Limb (tissue), 2 donors: ENCODE results near the gene MLLT3.

Experiments
- DNase-seq, 2 donors: peaks; one replicate each; pipeline ENCODE4 v3.0.0-alpha.2; 2016; ENCODE audit errors: extremely low spot score in 2 of 2

The MLLT3 gene

DNA sequence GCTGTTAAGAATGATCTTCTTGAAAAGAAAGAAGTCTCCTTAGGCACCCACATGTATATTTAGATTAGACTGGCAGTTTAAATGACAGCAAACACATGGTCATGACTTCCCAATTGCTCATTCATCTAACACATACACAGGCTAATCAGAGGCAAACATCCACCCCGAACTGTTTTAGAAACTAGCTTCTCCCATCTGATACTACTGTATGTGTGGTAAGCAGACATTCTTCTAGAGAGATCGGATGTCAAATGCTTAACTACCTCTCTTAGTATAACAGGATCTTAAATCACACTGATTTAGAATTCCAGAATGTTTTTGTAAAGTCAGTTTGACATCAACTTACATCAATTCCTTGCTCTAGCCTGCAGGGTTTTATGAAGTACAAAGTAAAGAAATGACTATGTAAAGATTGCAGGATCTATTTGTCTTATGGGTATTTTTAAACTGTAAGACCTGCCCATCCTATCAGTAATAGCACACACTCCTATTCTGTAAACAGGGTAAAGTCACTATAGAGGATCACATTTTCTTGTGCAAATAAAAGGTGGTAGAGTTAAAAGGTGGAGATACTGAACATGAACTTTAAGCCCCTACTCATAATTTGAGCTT, 239.7 kb downstream of the MLLT3 start:
- peak in 1 of 2 donors; percentile 13 for DNase-seq

DNA sequence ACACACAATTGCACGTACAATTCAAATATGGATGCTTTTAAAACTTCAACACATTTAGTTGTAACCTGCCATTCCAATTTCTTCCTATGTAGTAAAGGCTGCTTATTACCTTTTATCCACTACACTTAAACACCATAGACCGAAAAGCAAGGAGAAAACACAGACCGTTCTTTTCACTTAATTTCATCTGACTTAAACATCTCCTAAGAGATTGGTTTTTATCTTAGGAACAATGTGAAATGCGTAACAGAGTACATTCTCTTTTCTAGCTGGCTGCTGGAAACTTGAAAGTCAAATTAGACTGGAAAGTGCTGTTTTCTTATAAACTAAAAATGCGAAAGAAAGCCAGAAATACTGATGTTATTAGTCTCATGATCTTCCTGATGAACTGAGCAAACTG, 241.8 kb downstream of the MLLT3 start:
- DNase-seq = no peak

DNA sequence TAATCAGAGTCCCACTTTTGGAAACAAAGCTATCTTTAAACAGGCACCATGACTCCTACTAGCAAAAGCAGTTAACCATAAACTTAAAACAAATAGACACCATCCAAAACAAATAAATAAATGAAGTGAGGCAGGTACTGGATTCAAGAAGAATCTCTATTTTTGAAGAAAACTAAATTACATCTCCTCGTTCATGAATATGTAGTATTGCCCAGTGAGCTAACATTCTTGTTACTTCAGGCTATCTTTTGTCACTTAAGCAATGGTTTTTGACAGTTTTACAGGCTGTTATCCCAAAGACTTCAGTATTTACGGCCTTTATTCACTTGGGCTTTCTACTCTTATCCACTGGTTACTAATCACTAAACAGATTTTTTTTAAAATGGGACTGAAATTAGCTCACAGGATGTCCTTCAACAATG, 242.5 kb downstream of the MLLT3 start:
- no peak for DNase-seq

DNA sequence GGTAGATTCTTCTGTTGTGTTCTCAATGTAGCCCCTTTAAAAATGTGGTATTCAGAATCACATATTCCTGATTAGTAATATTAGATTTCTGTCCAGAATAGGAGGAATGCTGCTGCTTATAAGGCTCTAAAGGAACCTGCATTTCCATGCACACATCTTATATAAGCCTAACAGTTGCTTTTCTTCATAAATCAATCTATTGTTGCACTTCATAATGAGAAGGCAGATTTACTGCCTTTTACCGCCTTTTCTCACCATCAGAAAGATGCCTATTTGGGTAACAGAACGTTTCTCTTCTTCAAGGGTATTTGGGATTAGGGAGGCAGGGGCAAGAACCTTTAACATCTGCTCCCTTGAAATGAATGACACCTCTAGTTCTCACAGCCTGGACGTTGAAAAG, 243.4 kb downstream of the MLLT3 start:
- no peak for DNase-seq

DNA sequence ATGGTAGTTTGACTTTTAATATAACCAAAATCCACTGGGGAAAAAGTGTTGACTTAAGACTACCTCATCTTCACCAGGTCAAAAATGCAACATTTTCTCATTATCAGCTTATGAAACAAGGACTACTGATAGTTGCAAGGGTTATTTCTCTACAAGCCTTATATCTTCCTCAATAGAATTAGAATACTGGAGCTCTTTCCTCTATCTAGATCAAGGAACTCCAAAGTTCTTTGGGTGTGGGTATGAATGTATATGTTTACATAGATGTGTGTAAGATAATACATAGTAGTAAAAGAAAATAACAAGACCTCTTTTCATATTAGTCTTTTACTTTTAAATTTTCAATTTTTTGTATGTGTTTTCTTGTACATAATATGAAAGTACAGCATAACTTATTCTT, 244.5 kb downstream of the MLLT3 start:
- no peak for DNase-seq

DNA sequence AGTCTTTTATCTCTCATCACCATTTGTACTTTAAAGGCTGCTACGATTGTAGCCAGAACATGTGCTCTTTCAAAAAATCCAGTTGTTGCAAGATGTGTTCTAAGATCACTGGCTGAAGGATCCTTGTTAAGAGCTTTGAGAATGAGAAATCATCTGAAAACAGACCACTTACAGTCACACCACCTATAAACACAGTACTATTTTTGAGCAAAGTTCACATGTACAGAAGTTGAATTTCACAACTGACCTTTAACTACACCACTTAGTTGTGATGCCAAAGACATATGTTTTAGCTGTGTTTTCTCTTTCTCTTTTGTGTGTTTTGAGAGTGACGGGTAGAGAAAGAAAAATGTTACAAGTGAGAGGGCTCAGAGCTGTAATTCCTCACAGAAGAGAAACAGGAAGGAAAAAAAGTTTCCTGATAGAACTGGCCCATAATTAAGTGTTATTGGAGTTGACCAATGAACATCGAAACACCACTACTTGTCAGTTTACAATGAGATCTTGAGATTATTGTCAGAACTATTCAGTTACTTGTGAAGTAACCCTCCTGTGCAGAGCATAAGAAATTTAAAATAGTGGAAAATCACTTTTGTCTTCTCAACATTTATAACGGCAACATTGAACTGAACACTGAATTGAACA, 245.4 kb downstream of the MLLT3 start:
- no peak for DNase-seq

DNA sequence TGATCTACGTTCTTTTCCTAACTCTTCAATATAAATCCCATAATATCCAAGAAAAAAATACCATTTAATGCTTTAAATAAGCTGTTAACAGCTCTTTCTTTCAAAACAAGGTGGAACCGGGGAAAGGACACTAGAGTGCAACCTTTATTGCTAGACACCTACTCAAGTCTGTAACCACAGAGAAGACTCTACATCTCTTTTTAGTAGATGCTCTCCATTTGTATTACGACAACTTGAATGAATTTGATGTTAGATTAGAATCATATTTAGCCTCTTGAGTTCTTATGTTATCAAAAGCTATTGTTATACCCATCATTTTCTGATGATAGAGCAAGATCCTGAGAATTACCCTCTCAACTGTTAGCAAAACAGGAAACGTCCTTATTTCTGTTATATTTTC, 246.3 kb downstream of the MLLT3 start:
- DNase-seq = no peak

DNA sequence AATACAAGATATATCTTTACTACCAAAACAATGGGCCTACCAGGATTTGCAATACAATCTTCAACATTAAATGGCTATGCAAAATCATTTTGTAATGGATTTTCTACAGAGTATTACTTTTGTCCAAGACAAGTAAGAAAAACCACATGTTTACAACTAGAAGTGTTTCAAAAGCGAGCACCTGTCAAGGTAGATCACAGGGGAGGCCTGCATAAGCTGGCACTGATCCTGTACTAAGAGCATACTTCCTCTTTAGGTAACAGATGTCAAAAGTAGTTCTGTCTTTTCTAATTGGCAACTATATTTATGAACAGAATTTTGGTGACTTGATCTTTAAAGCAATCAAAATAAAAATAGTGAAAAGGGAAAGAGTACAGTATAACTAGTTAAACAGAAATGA, 249.0 kb downstream of the MLLT3 start:
- DNase-seq = no peak

DNA sequence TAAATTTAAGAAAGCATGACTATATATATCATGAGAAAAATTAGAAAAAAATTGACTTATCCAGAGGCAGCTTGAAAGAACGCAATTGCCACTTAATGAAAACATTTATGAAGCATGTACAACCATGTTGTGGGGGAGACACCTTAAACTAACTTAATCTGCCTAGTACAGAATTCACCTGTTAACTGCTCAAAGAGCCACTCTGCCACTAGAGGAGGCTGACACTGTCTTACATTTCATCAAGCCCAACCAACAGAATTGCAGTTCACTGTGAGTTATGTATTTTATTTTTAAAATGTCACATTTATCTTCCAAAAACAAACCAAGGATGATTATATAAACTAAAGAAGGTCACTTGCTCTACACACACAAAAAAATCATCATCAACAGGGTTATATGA, 252.9 kb downstream of the MLLT3 start:
- no peak for DNase-seq

DNA sequence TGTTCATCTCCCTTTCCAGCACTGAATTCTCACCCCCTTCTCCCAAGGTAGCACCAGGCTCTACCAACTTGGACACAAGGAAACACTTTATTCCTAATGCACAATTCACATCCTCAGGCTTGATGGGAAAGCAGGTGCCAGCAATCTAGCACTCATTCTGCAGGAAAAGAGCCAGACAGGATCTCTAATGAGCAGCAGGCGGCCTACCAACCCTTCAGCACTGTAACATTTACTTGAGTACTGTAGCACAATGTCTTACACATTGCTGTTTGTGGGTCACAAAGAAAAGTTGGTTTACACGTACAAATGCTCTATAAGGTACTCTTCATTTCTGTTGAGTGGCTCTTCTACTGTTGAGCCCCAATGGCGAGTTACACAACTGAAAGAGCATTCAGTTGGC, 254.4 kb downstream of the MLLT3 start:
- no peak for DNase-seq

DNA sequence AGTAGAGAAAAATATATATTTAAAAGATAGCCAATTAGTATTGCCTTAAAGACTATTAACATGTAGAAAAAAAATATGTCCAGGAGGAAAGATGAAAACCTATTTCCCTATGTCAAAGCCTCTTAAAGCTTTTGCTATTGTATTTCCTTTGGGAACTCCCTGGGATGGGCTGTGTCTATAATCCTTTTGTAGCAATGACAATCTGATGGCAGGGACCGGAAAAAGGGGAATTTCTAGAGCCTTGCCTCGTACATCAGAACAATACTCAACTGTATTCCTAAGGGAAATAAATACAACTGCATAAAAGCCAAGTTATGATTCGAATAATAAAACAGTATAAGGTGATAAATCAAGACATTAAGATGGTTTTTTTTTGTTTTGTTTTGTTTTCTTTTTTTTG, 257.3 kb downstream of the MLLT3 start:
- DNase-seq = no peak

DNA sequence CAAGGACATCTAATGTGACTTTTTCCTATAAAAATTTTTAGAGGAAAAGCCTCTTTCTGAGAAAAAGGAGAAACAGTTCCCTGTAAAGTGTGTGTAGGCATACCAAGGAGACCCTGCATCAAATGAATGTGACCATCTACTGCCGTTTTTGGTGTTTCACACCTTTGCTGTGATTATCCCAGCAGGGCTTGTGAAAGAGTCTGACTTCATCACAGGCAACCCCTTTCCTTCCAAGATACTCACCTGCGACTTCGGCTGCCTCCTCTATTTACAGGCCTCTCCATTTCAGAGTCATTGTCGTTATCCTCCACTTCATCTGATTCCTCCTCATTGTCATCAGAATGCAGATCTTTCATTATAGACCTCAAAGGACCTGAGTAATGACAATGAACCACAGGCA, 259.1 kb downstream of the MLLT3 start:
- DNase-seq = no peak

DNA sequence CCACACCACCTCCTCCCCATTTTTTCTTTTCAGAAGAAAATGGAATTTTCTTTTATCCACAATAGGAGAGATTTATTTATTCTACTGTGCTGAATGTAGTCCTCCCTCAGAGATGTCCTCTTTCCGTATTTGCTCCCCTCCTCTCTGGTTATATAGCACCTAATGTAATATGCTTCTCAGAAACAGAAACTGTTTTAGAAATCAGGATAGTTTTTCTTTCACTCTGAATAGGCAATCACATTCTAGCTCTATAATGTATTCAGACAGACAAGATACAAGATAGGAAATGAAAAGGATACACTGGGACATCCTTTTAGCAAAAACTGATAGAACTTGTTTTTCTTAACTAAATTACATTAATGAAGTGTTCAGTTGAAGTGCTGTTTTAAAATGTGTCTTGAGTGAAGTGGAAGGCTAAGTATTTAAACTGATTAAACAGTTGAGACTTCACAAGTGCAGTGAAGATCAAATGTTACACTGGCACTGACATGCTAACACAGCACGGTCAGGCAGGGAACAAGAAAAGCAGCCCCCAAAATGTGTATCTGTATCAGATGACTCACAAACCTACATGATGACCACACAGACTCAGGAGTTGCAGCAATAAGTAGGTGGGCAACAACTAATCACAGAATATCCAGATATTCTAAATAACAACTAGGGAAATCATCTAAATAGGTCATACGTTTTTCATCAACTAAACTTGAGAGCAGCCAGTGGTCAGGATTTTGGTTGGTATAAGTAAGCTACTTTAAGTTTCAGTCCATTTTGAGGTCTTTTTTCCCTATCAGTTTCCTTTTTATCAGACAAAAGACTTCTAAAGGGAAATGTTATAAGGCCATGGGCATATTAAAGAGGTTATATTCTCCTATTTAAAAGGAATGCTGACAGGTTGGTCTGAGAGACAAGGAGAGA, 260.4 kb downstream of the MLLT3 start:
- DNase-seq = no peak

DNA sequence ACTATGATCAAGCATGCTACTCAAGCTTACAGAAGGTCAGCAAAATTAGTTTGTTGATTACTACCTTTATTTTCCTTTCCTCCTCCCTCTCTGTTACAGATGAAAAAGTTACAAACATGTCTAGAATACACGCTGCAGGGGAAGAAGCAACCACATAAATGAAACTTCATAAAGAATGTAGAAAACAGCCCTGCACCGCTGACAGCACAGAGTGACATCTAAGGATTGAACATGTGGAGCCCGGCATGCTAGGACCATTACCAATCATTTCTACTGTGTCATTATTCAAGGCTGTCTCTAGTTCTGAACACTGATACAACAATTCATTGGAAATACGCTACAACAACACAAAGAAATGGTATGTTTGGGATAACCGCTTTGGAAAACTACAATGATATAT, 261.1 kb downstream of the MLLT3 start:
- DNase-seq = no peak

DNA sequence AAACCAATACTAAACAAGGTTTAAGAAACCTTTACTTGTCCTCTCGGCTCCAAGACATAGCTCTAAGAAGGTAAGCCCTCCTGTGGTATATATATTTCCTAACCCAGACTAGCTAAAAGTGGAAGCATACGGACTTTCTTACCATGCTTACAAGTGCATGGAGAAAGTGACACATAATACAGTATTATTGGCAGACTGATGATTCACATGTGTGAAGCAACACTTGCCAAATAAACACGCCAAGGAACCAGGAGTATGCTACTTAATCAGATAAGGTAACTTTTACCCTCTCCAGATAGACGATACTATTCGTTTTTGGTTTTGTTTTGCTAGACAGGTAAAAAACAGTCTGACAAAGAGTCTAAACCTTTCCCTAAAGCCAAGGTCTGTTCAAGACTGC, 264.1 kb downstream of the MLLT3 start:
- no peak for DNase-seq

DNA sequence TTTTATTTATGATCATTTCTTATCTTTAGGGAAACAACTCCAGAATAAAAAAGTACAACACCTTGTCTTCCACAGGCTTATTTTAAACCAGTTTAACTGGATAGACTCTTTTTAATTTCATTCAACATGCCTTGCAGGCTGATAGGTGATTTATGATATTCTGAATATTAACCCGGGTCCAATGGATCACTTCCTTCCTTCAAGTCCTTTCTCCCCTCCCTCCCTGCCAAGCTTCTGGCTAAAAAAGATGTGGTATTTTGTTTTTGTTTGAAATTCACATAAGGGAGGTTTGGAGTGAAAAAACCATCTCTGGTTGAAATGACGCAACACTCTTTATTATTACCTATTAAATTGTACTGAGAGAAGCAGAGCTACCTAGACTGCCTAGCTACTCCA, 265.3 kb downstream of the MLLT3 start:
- no peak for DNase-seq

DNA sequence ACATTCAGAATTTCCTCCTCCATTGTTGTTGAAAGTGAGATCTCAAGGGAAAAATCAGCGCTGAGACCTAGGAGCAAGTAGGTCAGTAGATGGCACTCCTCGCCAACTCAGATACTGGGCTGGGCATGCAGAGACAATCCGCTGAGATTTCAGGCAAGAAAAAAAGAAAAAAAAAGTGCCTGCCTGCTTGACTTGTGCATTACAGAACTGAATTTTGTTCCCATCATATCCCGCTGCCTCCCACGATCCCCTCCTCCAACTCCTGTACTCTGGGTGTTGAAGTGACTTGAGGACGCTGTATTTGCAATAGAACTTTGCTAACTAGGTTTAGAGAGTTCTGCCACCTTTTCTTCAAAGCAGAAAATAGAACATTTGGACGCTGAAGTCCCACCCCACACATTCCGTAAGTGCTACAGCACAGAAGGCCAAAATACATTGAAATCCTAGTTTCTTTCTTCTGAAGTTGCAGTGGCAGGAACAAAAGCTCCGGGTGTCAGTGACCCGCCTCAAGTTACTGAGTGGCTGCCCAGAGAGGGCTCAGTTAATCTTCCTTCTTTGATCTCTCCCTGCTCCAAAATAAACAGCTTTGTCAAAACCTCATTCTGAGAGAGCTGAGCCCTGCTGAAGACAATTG, 265.8 kb downstream of the MLLT3 start:
- DNase-seq = peak; percentile 71 to 83

DNA sequence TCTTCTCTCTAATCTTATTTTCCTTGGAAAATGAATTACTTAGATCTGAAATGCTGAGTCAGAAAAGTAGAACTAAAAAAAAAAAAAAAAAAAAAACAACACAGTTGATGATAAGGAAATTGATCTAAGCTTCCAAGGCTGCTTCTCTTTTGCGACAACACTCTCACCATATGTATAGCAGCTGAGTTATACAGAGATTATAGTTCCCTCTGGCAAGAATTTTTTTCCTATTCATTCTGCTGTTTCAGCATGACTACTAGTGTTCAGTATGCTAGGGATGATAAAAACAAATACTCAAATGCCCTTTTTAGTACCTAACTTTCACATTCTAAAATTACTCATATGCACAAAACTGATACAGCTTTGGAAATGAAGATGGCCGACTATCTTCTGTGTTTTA, 267.3 kb downstream of the MLLT3 start:
- DNase-seq = peak in 1 of 2 donors; percentile 54

DNA sequence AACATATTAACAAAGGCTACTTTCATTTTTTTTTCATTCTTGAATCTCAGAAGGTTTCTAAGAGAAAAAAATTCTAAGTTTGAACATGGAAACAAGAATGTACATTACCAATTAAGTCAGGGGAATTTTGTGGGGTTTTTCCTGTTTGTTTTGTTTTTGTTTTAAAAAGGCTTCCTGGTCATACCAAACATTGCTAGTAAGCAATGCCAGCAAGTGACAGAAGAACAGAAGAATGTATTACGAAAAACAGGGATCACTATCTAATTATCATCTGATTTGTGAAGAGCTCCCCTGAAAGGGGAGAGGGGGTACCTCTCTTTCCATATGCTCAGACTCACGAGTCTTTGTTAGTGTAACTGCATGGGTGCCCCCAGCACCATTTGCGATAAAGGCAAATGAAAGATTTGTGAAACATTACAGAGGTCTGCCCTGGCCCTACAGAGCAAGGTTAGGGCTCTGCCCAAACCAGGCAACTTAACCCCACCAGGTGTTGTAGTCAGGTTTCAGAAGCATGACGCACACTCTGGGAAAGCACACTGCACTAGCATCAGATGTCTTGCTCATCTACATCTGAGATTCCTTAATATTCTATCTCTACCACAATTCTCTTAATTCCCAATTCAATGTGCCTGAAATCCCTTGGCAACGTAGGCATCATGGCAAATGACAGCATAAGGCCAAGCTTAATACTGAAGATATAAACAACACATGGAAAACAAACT, 268.2 kb downstream of the MLLT3 start:
- no peak for DNase-seq

DNA sequence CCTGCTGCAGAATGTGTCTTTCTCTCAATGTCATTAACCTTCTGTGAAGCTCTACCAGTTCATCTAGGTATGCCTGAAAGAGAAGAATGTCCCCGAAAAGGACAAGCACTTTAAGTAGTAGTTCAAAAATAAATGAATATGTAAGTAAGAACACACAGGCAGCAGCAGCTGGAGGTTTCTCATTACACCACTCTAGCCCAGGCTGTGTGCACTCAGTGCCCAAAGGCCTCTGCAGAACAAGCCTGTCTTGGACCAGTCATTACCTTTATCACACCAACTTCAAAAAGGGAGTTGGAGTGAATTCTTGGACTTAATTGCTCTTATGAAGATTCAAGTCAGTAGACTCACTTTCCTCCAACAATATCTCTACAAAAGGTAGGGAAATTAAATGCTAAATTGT, 268.8 kb downstream of the MLLT3 start:
- DNase-seq = no peak

DNA sequence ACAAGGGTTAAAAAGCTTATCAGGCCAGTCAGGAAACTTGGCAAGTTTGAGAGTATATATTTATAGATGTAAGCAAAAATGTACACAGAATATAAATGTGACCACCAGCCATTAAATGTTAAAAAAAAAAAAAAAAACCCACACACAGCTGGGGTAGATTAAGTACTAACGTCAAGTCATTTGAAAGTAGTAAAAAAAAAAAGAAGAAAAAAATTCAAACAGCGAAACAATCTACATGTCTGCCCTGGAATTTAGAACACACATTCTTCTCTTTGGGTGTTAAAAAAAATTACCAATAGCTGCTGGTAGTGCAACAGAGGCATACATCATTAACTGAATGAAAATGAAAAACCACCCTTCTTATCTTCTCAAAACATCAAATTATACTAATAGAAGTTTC, 269.7 kb downstream of the MLLT3 start:
- DNase-seq = no peak

DNA sequence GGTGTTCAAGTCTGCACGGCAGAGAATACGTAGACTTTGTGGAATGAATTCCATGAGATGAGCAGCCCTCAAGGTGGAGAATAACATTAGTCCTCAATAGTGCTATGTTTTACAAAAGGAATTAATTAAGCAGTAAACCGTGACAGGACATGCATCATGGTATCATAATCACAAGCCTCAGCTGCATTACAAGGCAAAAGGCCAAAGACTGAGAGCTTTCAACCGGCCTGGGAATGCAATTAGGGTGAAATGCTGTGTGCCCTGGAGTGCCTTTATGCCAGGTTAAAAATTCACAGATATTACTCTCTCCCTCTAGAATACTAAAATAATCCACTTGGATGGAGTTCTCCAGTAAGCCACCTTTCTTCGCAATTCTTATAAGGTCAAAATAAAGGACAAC, 270.6 kb downstream of the MLLT3 start:
- DNase-seq = no peak
